Measurements from ENCODE around the gene LCP2. TPM values are rescaled to one million over a fixed set of nuclear protein-coding genes. Genes with fewer than 3 reads are reported as not detected.

The LCP2 gene
- total RNA-seq, 1 experiment from 2014 or later = 0.61 TPM

- ATAC-seq = no peak
- Histone ChIP-seq H3K27ac (ENCODE audit: low read depth, low read length) (no peak overlapping the region), H3K36me3 (ENCODE audit: control insufficient read depth in 1 of 2, insufficient read depth in 2 of 2, low read length in 2 of 2) (no peaks in the 10 kb centered on the region), H3K9me3 (ENCODE audit: control insufficient read depth in 1 of 2, insufficient read depth in 1 of 2, low read depth in 1 of 2, low read length in 2 of 2) (no peaks in the 10 kb centered on the region), H3K4me3 (replicated peaks in 1 of 2; ENCODE audit: low read depth in 1 of 2, low read length in 2 of 2) (no peak overlapping the region), H2AFZ (ENCODE audit: low read depth, low read length, poor library complexity, severe bottlenecking) (no peak overlapping the region), H3K27me3 (ENCODE audit: insufficient read depth, low read length) (peaks cover 30% of the 10 kb centered on the region), H4K20me1 (ENCODE audit: insufficient read depth) (no peaks in the 10 kb centered on the region), H3K9ac (ENCODE audit: low read length) (no peak overlapping the region), H3K4me2 (ENCODE audit: low read length) (no peak overlapping the region), H3K79me2 (ENCODE audit: insufficient read depth, low read length) (no peaks in the 10 kb centered on the region), H3K9me2 (ENCODE audit: insufficient read depth) (no peaks in the 10 kb centered on the region), H3K4me1 (ENCODE audit: control insufficient read depth in 1 of 2, insufficient read depth in 2 of 2, low read length in 2 of 2) (no peaks in the 10 kb centered on the region)
- intact Hi-C loops (cut with micrococcal nuclease) = no loop called here
- BruUV-seq (replicated peaks) = no TSS peak
- POLR2A ChIA-PET = no interaction called here
- CTCF ChIA-PET = interaction anchor here (0.7 to 2.4 kb wide), 10 partner anchors 10 to 154 kb away, joined by 3 to 30 read pairs (median 4); no protein-coding TSS in a partner anchor
- RAD21 ChIA-PET (ENCODE audit: low non-redundant PET in 1 of 2, low total read pairs in 2 of 2, uncharacterized antibody in 2 of 2, unreplicated experiment in 2 of 2) = interaction anchor here (0.6 to 0.8 kb wide), 2 partner anchors 71 to 72 kb away, joined by 3 read pairs; no protein-coding TSS in a partner anchor
- TF ChIP-seq EZH2phosphoT487 (IDR thresholded peaks at IDR 0.05; ENCODE audit: borderline replicate concordance) = no peak
- TF ChIP-seq CTCF (IDR thresholded peaks at IDR 0.05 in 2 of 3, conservative IDR thresholded peaks at IDR 0.05 in 1 of 3; ENCODE audit: borderline replicate concordance in 1 of 3, insufficient read depth in 1 of 3, low read depth in 2 of 3, low read length in 2 of 3) = no peak
- no peak for TF ChIP-seq TCF7L2 (IDR thresholded peaks at IDR 0.05; ENCODE audit: borderline replicate concordance, extremely low read depth, insufficient read depth, insufficient read length)
- no peak for TF ChIP-seq ELF1 (IDR thresholded peaks at IDR 0.05; ENCODE audit: borderline replicate concordance, low read depth)
- TF ChIP-seq JUND (IDR thresholded peaks at IDR 0.05) = no peak
- TF ChIP-seq YY1 (IDR thresholded peaks at IDR 0.05; ENCODE audit: extremely low read depth, insufficient replicate concordance, low read depth, low read length) = no peak
- TF ChIP-seq POLR2A (IDR thresholded peaks at IDR 0.05; ENCODE audit: borderline replicate concordance, extremely low read depth, insufficient read depth, insufficient read length) = no peak
- TF ChIP-seq ZNF274 (IDR thresholded peaks at IDR 0.05; ENCODE audit: low read depth, low read length) = no peak
- TF ChIP-seq REST (IDR thresholded peaks at IDR 0.05; ENCODE audit: low read depth) = no peak
- no peak for TF ChIP-seq CBX3 (IDR thresholded peaks at IDR 0.05; ENCODE audit: low read depth)
- no peak for TF ChIP-seq EZH2 (IDR thresholded peaks at IDR 0.05)
- TF ChIP-seq RAD21 (IDR thresholded peaks at IDR 0.05; ENCODE audit: low read depth) = no peak
- TF ChIP-seq ATF3 (IDR thresholded peaks at IDR 0.05) = no peak
- no peak for TF ChIP-seq POLR2AphosphoS5 (IDR thresholded peaks at IDR 0.05; ENCODE audit: low read depth, low read length)
- TF ChIP-seq SRF (IDR thresholded peaks at IDR 0.05; ENCODE audit: low read depth) = no peak
- TF ChIP-seq, protein P1, sequence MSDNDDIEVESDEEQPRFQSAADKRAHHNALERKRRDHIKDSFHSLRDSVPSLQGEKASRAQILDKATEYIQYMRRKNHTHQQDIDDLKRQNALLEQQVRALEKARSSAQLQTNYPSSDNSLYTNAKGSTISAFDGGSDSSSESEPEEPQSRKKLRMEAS (IDR thresholded peaks at IDR 0.05) = no peak
- no peak for DNase-seq (ENCODE audit: low read depth, low spot score)
Measured at GRCh38 chr5:170338291-170338690, 40.7 kb upstream of the LCP2 start.
